Kidney (tissue), 14 donors: Measurements from ENCODE around the gene COMTD1. TPM values are rescaled to one million over a fixed set of nuclear protein-coding genes. Genes with fewer than 3 reads are reported as not detected.
"Not testable (repeated sequence)": the region's sequence is repeated elsewhere in the genome, so short reads cannot be mapped to it uniquely, and the experiment has no call there.

Source experiments
- DNase-seq, 5 donors: peaks; one replicate each; pipeline ENCODE4 v3.0.0-alpha.2; 2013 to 2020
- FAIRE-seq: peaks from 2 replicates; lab custom pipeline; 2012; peaks lifted over from hg19 to GRCh38; lab: Jason Lieb, UNC
- H3K27ac ChIP-seq, 2 donors: one replicate each; pipeline ENCODE4 v1.7.0; 2013; ENCODE audit warnings: low read depth in 2 of 2, low read length in 2 of 2, inconsistent platforms in 1 of 2
- H3K27me3 ChIP-seq: one replicate; pipeline ENCODE4 v1.7.1; 2013; ENCODE audit warnings: low read length, inconsistent platforms; ENCODE audit not compliant: control insufficient read depth, insufficient read depth
- H3K36me3 ChIP-seq, 3 donors: one replicate each; pipeline versions ENCODE4 v1.7.0 to v1.7.1; 2013; ENCODE audit warnings: low read length in 3 of 3, control low read depth in 1 of 3, inconsistent platforms in 1 of 3; ENCODE audit not compliant: insufficient read depth in 3 of 3, control insufficient read depth in 2 of 3
- H3K4me1 ChIP-seq, 3 donors: one replicate each; pipeline versions ENCODE4 v1.7.0 to v1.7.1; 2013; ENCODE audit warnings: low read length in 3 of 3, inconsistent platforms in 1 of 3, low read depth in 1 of 3; ENCODE audit not compliant: control insufficient read depth in 2 of 3, insufficient read depth in 2 of 3
- H3K4me3 ChIP-seq, 3 donors: one replicate each; pipeline versions ENCODE4 v1.7.0 to v1.8.1; 2013; ENCODE audit warnings: low read length in 3 of 3, control low read depth in 1 of 3, inconsistent platforms in 1 of 3
- H3K9ac ChIP-seq, 3 donors: one replicate each; pipeline versions ENCODE4 v1.7.0 to v1.7.1; 2013; ENCODE audit warnings: low read length in 3 of 3, control low read depth in 1 of 3, inconsistent platforms in 1 of 3
- H3K9me3 ChIP-seq, 3 donors: one replicate each; pipeline versions ENCODE4 v1.7.0 to v1.7.1; 2013; ENCODE audit warnings: low read length in 3 of 3, control low read depth in 1 of 3, inconsistent platforms in 1 of 3; ENCODE audit not compliant: control insufficient read depth in 2 of 3, insufficient read depth in 1 of 3
- CTCF ChIP-seq: IDR thresholded peaks from 3 replicates; pipeline ENCODE4 v1.5.1; 2012; ENCODE audit warnings: mild to moderate bottlenecking, moderate library complexity, borderline replicate concordance; ENCODE audit not compliant: insufficient read depth; ENCODE audit errors: extremely low read depth
- intact Hi-C: fragments of 100-400 bp; cut with DNase I; formaldehyde crosslinking; loops from one replicate; pipeline ENCODE4 v1.11.1; 2022
- polyA plus RNA-seq: library from polyadenylated mRNA; stranded (reverse); fragments of 350-450 nt; fragmentation: Illumina TruSeq; extraction: RNeasy Lipid Tissue Mini Kit (QIAGEN cat#74804); gene quantifications from one replicate; pipeline ENCODE4 v1.2.3, GENCODE V29; 2014; ENCODE audit warnings: low read depth, low replicate concordance; ENCODE audit not compliant: insufficient read depth
- total RNA-seq: library from RNA; stranded (reverse); fragmentation: NEBNext Ultra II Directional; extraction: Animal tissue kit (Norgen Biotek cat#: 25700); gene quantifications from one replicate; pipeline ENCODE4 v1.2.1, GENCODE V29; 2021
- donor health status: control.
- donor health status: control.
- donor health status: control.
- donor health status: control.
- donor health status: control.
- donor health status: DM: yes; HTN: yes; CAD: no.
- donor health status: Normal renal cell carcinoma (clear cell type).

Gene COMTD1
- total and polyA plus RNA-seq, 2 donors from 2014 or later: 26.6 to 65.3 TPM

- Histone ChIP-seq H3K36me3 (no peaks in the 10 kb centered on the region), H3K4me3 (no peak overlapping the region), H3K9me3 (no peaks in the 10 kb centered on the region), H3K4me1 (no peaks in the 10 kb centered on the region), H3K9ac (no peak overlapping the region), H3K27me3 (no peaks in the 10 kb centered on the region), H3K27ac (no peak overlapping the region)
- FAIRE-seq (no peak), DNase-seq (no peak)
- TF ChIP-seq CTCF: no peak
- intact Hi-C loops: no loop called here
These were observed 46.3 kb downstream of the COMTD1 start for GRCh38 chr10:75189266-75190096.

GRCh38 chr10:75188522-75188921 lies 47.2 kb downstream of the COMTD1 start:
- H3K9ac ChIP-seq, H3K27ac ChIP-seq, H3K9me3 ChIP-seq, DNase-seq, H3K4me3 ChIP-seq, H3K4me1 ChIP-seq, intact Hi-C loops, H3K27me3 ChIP-seq, H3K36me3 ChIP-seq, FAIRE-seq: not testable (repeated sequence)

GRCh38 chr10:75187961-75188426 lies 47.8 kb downstream of the COMTD1 start:
- Histone ChIP-seq H3K4me3 (no peak overlapping the region), H3K9ac (no peak overlapping the region), H3K27ac (no peak overlapping the region), H3K9me3 (no peaks in the 10 kb centered on the region), H3K4me1 (no peaks in the 10 kb centered on the region), H3K36me3 (no peaks in the 10 kb centered on the region), H3K27me3 (no peaks in the 10 kb centered on the region)
- intact Hi-C loops: no loop called here
- TF ChIP-seq CTCF: peak; percentile 80
- DNase-seq (peak in 3 of 5 donors; percentile 61 to 66 (median 62)), FAIRE-seq (no peak)

GRCh38 chr10:75186310-75186709 lies 49.4 kb downstream of the COMTD1 start:
- Histone ChIP-seq H3K4me1 (no peaks in the 10 kb centered on the region), H3K27ac (no peak overlapping the region), H3K9ac (no peak overlapping the region), H3K9me3 (no peaks in the 10 kb centered on the region), H3K4me3 (no peak overlapping the region), H3K27me3 (no peaks in the 10 kb centered on the region), H3K36me3 (peaks cover 0 to 3% (median 0%) of the 10 kb centered on the region in 3 donors)
- TF ChIP-seq CTCF: no peak
- intact Hi-C loops: no loop called here
- DNase-seq (no peak), FAIRE-seq (no peak)
